Lower lobe of right lung (tissue), 2 donors: Measurements from ENCODE around the gene GALNTL6. TPM values are rescaled to one million over a fixed set of nuclear protein-coding genes. Genes with fewer than 3 reads are reported as not detected.

Source experiments
- ATAC-seq, 2 donors: fragments of 200-7000 bp; cut with Tn5 transposase; one replicate each; pipeline ENCODE4 v1.9.1; 2020 to 2022; ENCODE audit warnings: mild to moderate bottlenecking in 2 of 2, moderate library complexity in 2 of 2
- DNase-seq: peaks from one replicate; pipeline ENCODE4 v3.0.0-alpha.2; 2020
- H3K27ac ChIP-seq: fragments of 200-600 bp; one replicate; pipeline ENCODE4 v1.8.0; 2022
- H3K27me3 ChIP-seq: fragments of 200-600 bp; one replicate; pipeline ENCODE4 v1.8.0; 2022; ENCODE audit warnings: low read depth
- H3K36me3 ChIP-seq: fragments of 200-600 bp; one replicate; pipeline ENCODE4 v1.8.0; 2022; ENCODE audit warnings: mild to moderate bottlenecking
- H3K4me1 ChIP-seq: fragments of 200-600 bp; one replicate; pipeline ENCODE4 v1.8.0; 2022
- H3K4me3 ChIP-seq: fragments of 200-600 bp; one replicate; pipeline ENCODE4 v1.8.0; 2022; ENCODE audit warnings: mild to moderate bottlenecking
- H3K9me3 ChIP-seq: fragments of 200-600 bp; one replicate; pipeline ENCODE4 v1.8.0; 2022
- CTCF ChIP-seq: fragments of 200-600 bp; IDR thresholded peaks from one replicate; pipeline ENCODE4 v1.8.0; 2022; ENCODE audit warnings: antibody characterized with exemption, mild to moderate bottlenecking
- intact Hi-C: fragments of 100-400 bp; cut with DNase I; formaldehyde crosslinking; loops from one replicate; pipeline ENCODE4 v1.11.0; 2022
- total RNA-seq: library from RNA; stranded (reverse); fragmentation: NEBNext Ultra II Directional; extraction: Animal tissue kit (Norgen Biotek cat#: 25700); gene quantifications from one replicate; pipeline ENCODE4 v1.2.1, GENCODE V29; 2021
- donor health status: DM: no; HTN: yes; CAD: no; lungs with severe emphysema.

Gene GALNTL6
- total RNA-seq, 1 donor from 2014 or later = not detected

GRCh38 chr4:172945611-172946010 lies 1132.4 kb downstream of the GALNTL6 start:
- no peak overlapping the region for H3K4me3 ChIP-seq
- intact Hi-C loops = no loop called here
- no peaks in the 10 kb centered on the region for H3K9me3 ChIP-seq
- H3K27me3 ChIP-seq = no peaks in the 10 kb centered on the region
- H3K27ac ChIP-seq = no peak overlapping the region
- H3K4me1 ChIP-seq = no peaks in the 10 kb centered on the region
- ATAC-seq (no peak), DNase-seq (no peak)
- no peak for TF ChIP-seq CTCF
- H3K36me3 ChIP-seq = no peaks in the 10 kb centered on the region

- DNase-seq (no peak), ATAC-seq (no peak)
- Histone ChIP-seq H3K4me1 (no peaks in the 10 kb centered on the region), H3K4me3 (no peak overlapping the region), H3K9me3 (no peaks in the 10 kb centered on the region), H3K36me3 (no peaks in the 10 kb centered on the region), H3K27ac (no peak overlapping the region), H3K27me3 (no peaks in the 10 kb centered on the region)
- intact Hi-C loops = no loop called here
- TF ChIP-seq CTCF = no peak
Observed at GRCh38 chr4:172946503-172946902, 1133.3 kb downstream of the GALNTL6 start.

GRCh38 chr4:172947594-172947993 lies 1134.4 kb downstream of the GALNTL6 start:
- Histone ChIP-seq H3K36me3 (no peaks in the 10 kb centered on the region), H3K9me3 (no peaks in the 10 kb centered on the region), H3K4me3 (no peak overlapping the region), H3K4me1 (no peaks in the 10 kb centered on the region), H3K27ac (no peak overlapping the region), H3K27me3 (no peaks in the 10 kb centered on the region)
- intact Hi-C loops = no loop called here
- no peak for TF ChIP-seq CTCF
- no peak for DNase-seq
- no peak for ATAC-seq

- H3K27ac ChIP-seq = no peak overlapping the region
- no peaks in the 10 kb centered on the region for H3K9me3 ChIP-seq
- DNase-seq = no peak
- no peak overlapping the region for H3K4me3 ChIP-seq
- no peaks in the 10 kb centered on the region for H3K36me3 ChIP-seq
- intact Hi-C loops = no loop called here
- no peaks in the 10 kb centered on the region for H3K4me1 ChIP-seq
- ATAC-seq = no peak
- TF ChIP-seq CTCF = no peak
- no peaks in the 10 kb centered on the region for H3K27me3 ChIP-seq
Observed at GRCh38 chr4:172950990-172951389, 1137.8 kb downstream of the GALNTL6 start.

DNA sequence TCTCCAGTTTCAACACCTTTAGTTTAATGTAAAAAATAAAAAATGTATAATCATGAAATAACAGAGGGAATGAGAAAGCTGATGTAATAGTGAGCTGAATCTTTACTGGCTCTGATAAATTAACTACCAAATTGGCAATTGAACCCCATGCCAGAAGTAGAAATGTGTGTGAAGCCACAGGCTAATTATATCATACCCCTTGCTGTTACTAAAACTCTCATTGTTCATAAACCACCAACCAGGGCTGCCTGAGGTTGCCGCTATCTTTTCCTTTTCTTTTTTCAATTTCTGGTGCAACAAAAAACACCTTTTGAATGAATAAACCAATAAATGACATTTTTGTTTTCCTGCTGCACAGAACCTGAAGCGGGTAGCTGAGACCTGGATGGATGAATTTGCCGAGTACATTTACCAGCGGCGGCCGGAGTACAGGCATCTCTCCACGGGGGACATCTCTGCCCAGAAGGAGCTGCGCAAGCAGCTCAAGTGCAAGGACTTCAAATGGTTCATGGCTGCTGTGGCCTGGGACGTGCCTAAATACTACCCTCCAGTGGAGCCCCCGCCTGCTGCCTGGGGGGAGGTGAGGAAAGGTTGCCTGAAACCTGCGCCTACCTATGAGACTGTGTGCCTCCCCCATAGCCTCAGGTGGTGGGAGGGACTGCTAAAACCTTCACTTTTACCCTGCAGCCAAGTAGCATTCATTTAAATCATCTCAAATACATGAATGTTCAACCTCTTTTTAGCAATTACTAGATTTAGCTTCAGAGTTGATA lies 1138.7 kb downstream of the GALNTL6 start:
- intact Hi-C loops = no loop called here
- no peaks in the 10 kb centered on the region for H3K36me3 ChIP-seq
- no peak for TF ChIP-seq CTCF
- no peak overlapping the region for H3K27ac ChIP-seq
- no peak overlapping the region for H3K4me3 ChIP-seq
- H3K27me3 ChIP-seq = no peaks in the 10 kb centered on the region
- DNase-seq = no peak
- H3K9me3 ChIP-seq = no peaks in the 10 kb centered on the region
- ATAC-seq = no peak
- H3K4me1 ChIP-seq = no peaks in the 10 kb centered on the region
